AG04449 (cell line): ENCODE measurements around the gene CLTCL1.

Experiments
- CTCF ChIA-PET: fragments of 350-600 bp; formaldehyde crosslinking; extraction: SDS; loops from one replicate; lab custom pipeline; 2021; ENCODE audit warnings: antibody characterized with exemption; lab: Yijun Ruan, JAX
- POLR2A ChIA-PET: fragments of 400-600, 350-600 bp; formaldehyde crosslinking; extraction: SDS; loops from one replicate; lab custom pipeline; 2020; ENCODE audit warnings: antibody characterized with exemption, inconsistent platforms; lab: Yijun Ruan, JAX
- DNase-seq: peaks from one replicate; pipeline ENCODE4 v3.0.0-alpha.2; 2010; ENCODE audit warnings: low read depth, low spot score
- H3K4me3 ChIP-seq: 2 replicates; pipeline ENCODE4 v1.5.1; 2011; ENCODE audit warnings: low read depth, mild to moderate bottlenecking, control low read depth, low read length
- CTCF ChIP-seq: IDR thresholded peaks from one replicate; pipeline ENCODE4 v1.5.1; 2011; ENCODE audit warnings: mild to moderate bottlenecking, moderate library complexity, low read length, control low read depth, inconsistent platforms; ENCODE audit not compliant: insufficient read depth; ENCODE audit errors: missing control alignments

The CLTCL1 gene

GRCh38 chr22:19291580-19292457 lies at the start of gene CLTCL1:
Gene CLTCL1, minus strand, starts transcription at chr22:19291719. Its CDS starts 78 bp downstream, at chr22:19291641.
- peak within 1 kb of the TSS; percentile 81 for H3K4me3 ChIP-seq
- DNase-seq: no peak
- no peak for TF ChIP-seq CTCF
- POLR2A ChIA-PET: interaction anchor here (0.6 to 1.1 kb wide), 2 partner anchors 113 to 147 kb away, joined by 3 to 4 read pairs; partner anchors contain the start of genes ESS2 and SLC25A1
- CTCF ChIA-PET: interaction anchor here (0.6 to 2.0 kb wide), 4 partner anchors 8 to 336 kb away, joined by 3 to 6 read pairs (median 4); no protein-coding TSS in a partner anchor

- no peak overlapping the region for H3K4me3 ChIP-seq
- no peak for DNase-seq
- CTCF ChIA-PET: no interaction called here
- POLR2A ChIA-PET: no interaction called here
- TF ChIP-seq CTCF: no peak
These were observed 45.6 kb upstream of the CLTCL1 start for GRCh38 chr22:19337137-19337536.

GRCh38 chr22:19336133-19337075 lies 44.9 kb upstream of the CLTCL1 start:
- DNase-seq: no peak
- ChIA-PET CTCF (no interaction called here), POLR2A (no interaction called here)
- no peak for TF ChIP-seq CTCF
- H3K4me3 ChIP-seq: no peak overlapping the region

- TF ChIP-seq CTCF: no peak
- DNase-seq: no peak
- H3K4me3 ChIP-seq: no peak overlapping the region
- CTCF ChIA-PET: no interaction called here
- POLR2A ChIA-PET: no interaction called here
These were observed 40.5 kb upstream of the CLTCL1 start for GRCh38 chr22:19331975-19332374.

GRCh38 chr22:19331474-19331873 lies 40.0 kb upstream of the CLTCL1 start:
- TF ChIP-seq CTCF: no peak
- ChIA-PET POLR2A (no interaction called here), CTCF (no interaction called here)
- no peak for DNase-seq
- H3K4me3 ChIP-seq: no peak overlapping the region
